ENCODE measurements around the gene WHRN.

- TF ChIP-seq CTCF (IDR thresholded peaks at IDR 0.05; ENCODE audit: low read depth, low read length) (no peak), POLR2A (IDR thresholded peaks at IDR 0.05; ENCODE audit: extremely low read depth, insufficient read length) (no peak), MAX (IDR thresholded peaks at IDR 0.05; ENCODE audit: low read depth, low read length) (no peak)
These were observed 36.0 kb downstream of the WHRN start for GRCh38 chr9:114469091-114469853.

Data from NB4 (cell line).